SH-SY5Y (cell line): Measurements from ENCODE around the gene IPCEF1.

Experiments used
- GATA2 ChIP-seq: IDR thresholded peaks from 2 replicates; pipeline ENCODE4 v1.6.1; 2011; ENCODE audit warnings: mild to moderate bottlenecking, low read depth, low read length
- GATA3 ChIP-seq: IDR thresholded peaks from 2 replicates; pipeline ENCODE4 v1.6.1; 2011; ENCODE audit warnings: low read depth, mild to moderate bottlenecking, low read length, moderate library complexity

- TF ChIP-seq GATA2 (no peak), GATA3 (no peak)
These were observed 60.9 kb downstream of the IPCEF1 start for GRCh38 chr6:154295733-154296132.
